ENCODE data around the gene GMPPA. TPM values are rescaled to one million over a fixed set of nuclear protein-coding genes. Genes with fewer than 3 reads are reported as not detected.

The GMPPA gene
- total RNA-seq, 3 donors from 2014 or later, result 15.7 to 33.4 (median 29.7) TPM

DNA sequence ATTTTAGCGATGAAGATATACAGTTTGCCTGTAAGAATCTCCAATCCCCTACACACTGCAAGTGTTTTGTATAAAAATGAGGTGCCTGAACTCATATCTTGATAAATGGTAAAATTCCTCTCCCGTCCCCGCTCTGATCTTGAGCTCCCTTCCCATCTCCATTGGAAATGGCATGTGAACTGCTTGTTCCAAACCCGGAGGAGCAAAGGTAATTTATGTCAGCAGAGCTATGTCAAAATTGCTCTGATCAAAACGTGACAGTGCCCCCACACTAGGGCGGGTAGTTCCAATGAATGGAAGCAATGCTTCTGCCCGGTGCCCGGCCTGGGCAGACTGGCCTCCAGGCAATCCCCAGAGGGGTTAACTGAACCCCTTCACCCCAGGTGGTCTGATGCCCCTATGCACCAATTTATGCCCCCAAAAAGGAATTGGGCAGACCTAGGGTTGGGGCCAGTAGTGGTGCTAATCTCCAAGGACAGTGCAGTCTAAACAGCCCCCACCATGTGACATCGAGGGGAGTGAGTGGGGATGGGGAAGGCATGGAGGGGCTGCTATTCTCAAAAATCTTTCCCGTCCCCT, 3.6 kb upstream of the GMPPA start:
- intact Hi-C loops (cut with DNase I; ENCODE audit: low total_unique reads), result no loop called here
- H3K4me3 ChIP-seq, result no peak overlapping the region
- H3K27ac ChIP-seq, result no peak overlapping the region
- H3K4me1 ChIP-seq, result peaks cover 0 to 6% of the 10 kb centered on the region in 2 donors
- no peaks in the 10 kb centered on the region for H3K36me3 ChIP-seq
- TF ChIP-seq CTCF (IDR thresholded peaks at IDR 0.05) (no peak), POLR2A (IDR thresholded peaks at IDR 0.05) (no peak), POLR2AphosphoS5 (IDR thresholded peaks at IDR 0.05) (no peak)
- H3K27me3 ChIP-seq, result no peaks in the 10 kb centered on the region
- no peak for DNase-seq (ENCODE audit: low spot score in 2 of 2)
- no peaks in the 10 kb centered on the region for H3K9me3 ChIP-seq

DNA sequence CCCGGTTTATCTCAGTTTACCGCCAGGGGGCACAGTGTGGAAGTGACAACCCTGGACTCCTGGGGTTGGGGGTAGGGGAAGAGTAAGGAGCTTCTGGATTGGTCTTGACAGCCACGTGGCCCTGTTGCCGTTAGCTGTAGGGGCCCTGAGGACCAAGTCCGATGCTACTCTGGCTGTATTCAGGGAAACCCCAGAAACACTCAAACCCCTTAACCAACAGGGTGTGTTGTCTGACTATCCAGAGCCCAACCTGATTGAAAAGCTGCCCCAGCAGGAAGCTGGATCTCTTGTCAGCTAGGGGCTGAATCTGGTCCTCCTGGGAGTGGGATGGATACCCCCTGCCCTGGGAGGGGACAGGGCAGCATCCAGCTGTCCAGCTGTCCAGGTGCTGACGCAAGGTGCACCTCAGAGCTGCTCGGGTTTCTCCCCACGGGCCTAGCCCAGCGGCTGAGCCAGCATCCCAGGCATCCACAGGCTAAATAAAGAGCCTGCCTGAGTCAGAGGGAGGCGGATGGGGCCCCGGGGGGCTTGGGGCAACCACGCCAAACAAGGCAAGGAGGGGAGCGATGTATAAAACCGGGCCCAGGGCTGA, 3.1 kb upstream of the GMPPA start:
- TF ChIP-seq CTCF (IDR thresholded peaks at IDR 0.05), result peak in 1 of 3 donors; percentile 26
- no peak for TF ChIP-seq POLR2AphosphoS5 (IDR thresholded peaks at IDR 0.05)
- no peak for DNase-seq (ENCODE audit: low spot score in 2 of 2)
- Histone ChIP-seq H3K4me1 (peaks cover 0 to 6% of the 10 kb centered on the region in 2 donors), H3K9me3 (no peaks in the 10 kb centered on the region), H3K36me3 (no peaks in the 10 kb centered on the region), H3K27me3 (no peaks in the 10 kb centered on the region), H3K27ac (no peak overlapping the region), H3K4me3 (no peak overlapping the region)
- intact Hi-C loops (cut with DNase I; ENCODE audit: low total_unique reads), result no loop called here

GRCh38 chr2:219496247-219496824, 2.4 kb upstream of the GMPPA start:
- Histone ChIP-seq H3K27ac (no peak overlapping the region), H3K4me3 (peak overlapping the region in 1 of 3 donors; percentile 58), H3K27me3 (no peaks in the 10 kb centered on the region), H3K36me3 (no peaks in the 10 kb centered on the region), H3K4me1 (peaks cover 0 to 6% of the 10 kb centered on the region in 2 donors), H3K9me3 (no peaks in the 10 kb centered on the region)
- no peak for DNase-seq (ENCODE audit: low spot score in 2 of 2)
- TF ChIP-seq CTCF (IDR thresholded peaks at IDR 0.05) (no peak), POLR2AphosphoS5 (IDR thresholded peaks at IDR 0.05) (no peak), POLR2A (IDR thresholded peaks at IDR 0.05) (no peak)
- intact Hi-C loops (cut with DNase I; ENCODE audit: low total_unique reads), result no loop called here

DNA sequence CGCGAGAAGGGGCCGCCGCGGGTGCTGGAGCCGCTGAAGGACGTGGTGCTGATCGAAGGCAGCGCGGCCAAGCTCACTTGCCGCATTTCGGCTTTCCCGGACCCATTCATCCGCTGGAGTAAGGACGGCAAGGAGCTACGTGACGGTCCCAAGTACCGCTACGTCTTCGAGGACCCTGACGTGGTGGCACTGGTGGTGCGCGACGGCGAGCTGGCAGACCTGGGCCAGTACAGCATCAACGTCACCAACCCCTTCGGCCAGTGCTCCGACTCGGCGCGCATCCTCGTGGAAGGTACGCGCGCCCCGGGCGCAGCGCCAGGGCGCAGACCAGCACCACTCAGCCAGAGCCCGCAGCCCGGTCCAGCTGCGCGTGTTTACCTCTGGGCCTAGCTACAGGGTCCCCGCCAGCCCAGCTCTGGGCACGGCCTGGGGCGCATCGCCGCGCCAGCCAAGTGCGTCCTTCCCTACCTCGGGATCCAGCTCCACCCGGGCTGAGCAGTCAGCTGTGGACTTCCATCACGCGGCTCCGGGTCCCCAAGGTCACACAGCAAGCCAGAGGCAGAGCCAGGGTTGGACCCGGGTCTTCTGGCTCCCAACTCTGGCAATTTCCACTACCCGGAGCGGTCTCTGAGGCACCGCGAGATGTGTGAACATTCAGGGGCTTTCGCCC, 1.7 kb upstream of the GMPPA start:
- Histone ChIP-seq H3K9me3 (no peaks in the 10 kb centered on the region), H3K36me3 (no peaks in the 10 kb centered on the region), H3K4me3 (peak overlapping the region; percentile 58 to 73 (median 64)), H3K27me3 (no peaks in the 10 kb centered on the region), H3K27ac (peak overlapping the region; percentile 87 to 93), H3K4me1 (peaks cover 0 to 6% of the 10 kb centered on the region in 2 donors)
- TF ChIP-seq POLR2AphosphoS5 (IDR thresholded peaks at IDR 0.05) (no peak), CTCF (IDR thresholded peaks at IDR 0.05) (no peak), POLR2A (IDR thresholded peaks at IDR 0.05) (no peak)
- intact Hi-C loops (cut with DNase I; ENCODE audit: low total_unique reads), result no loop called here
- DNase-seq (ENCODE audit: low spot score in 2 of 2), result no peak
